SK-N-SH (cell line): ENCODE results near the gene SF3A2. TPM values are rescaled to one million over a fixed set of nuclear protein-coding genes. Genes with fewer than 3 reads are reported as not detected.

Source experiments
- CTCF ChIA-PET: fragments of 300-600, 350-600 bp; formaldehyde crosslinking; extraction: SDS; loops from one replicate; lab custom pipeline; 2021; lab: Yijun Ruan, JAX
- POLR2A ChIA-PET: fragments of 350-600 bp; sonication (Branson Sonifier 250); formaldehyde crosslinking; extraction: SDS; loops from one replicate; lab custom pipeline; 2020; ENCODE audit warnings: antibody characterized with exemption, inconsistent platforms; lab: Yijun Ruan, JAX
- DNase-seq: peaks from one replicate; pipeline ENCODE4 v3.0.0; 2012
- H2AFZ ChIP-seq: fragments of 200-600 bp; sonication (generic); 2 replicates; pipeline ENCODE4 v1.8.1; 2016; ENCODE audit warnings: antibody characterized with exemption, mild to moderate bottlenecking, low read depth
- H3F3A ChIP-seq: fragments of 200-600 bp; sonication (generic); replicated peaks from 2 replicates; pipeline ENCODE3; 2016; ENCODE audit warnings: antibody characterized with exemption, mild to moderate bottlenecking; ENCODE audit not compliant: insufficient read depth
- H3K27ac ChIP-seq, 2 experiments: fragments of 200-500 bp in 1 of 2; fragments of 200-600 bp in 1 of 2; sonication (Bioruptor generic) in 1 of 2; sonication (generic), shearing (Covaris generic) in 1 of 2; 2 replicates each; pipeline versions ENCODE4 v1.5.1 to v1.6.1; 2014 to 2016; ENCODE audit warnings: low read depth in 2 of 2, inconsistent platforms in 1 of 2, low read length in 1 of 2, mild to moderate bottlenecking in 1 of 2, mixed read lengths in 1 of 2
- H3K27me3 ChIP-seq: fragments of 200-600 bp; sonication (generic), shearing (Covaris generic); 2 replicates; pipeline ENCODE4 v1.6.1; 2016; ENCODE audit warnings: mixed run types; ENCODE audit not compliant: insufficient read depth
- H3K36me3 ChIP-seq, 2 experiments: fragments of 200-500 bp in 1 of 2; fragments of 200-600 bp in 1 of 2; sonication (Bioruptor generic) in 1 of 2; sonication (generic) in 1 of 2; replicated peaks in 1 of 2; 2 replicates each; pipeline versions ENCODE3 to v1.5.1; 2014 to 2016; ENCODE audit warnings: low read length in 1 of 2, mild to moderate bottlenecking in 1 of 2; ENCODE audit not compliant: insufficient read depth in 2 of 2, control insufficient read depth in 1 of 2
- H3K4me1 ChIP-seq, 2 experiments: fragments of 200-500 bp in 1 of 2; fragments of 200-600 bp in 1 of 2; sonication (Bioruptor generic) in 1 of 2; sonication (generic), shearing (Covaris generic) in 1 of 2; 2 replicates each; pipeline versions ENCODE4 v1.5.1 to v1.6.1; 2014 to 2016; ENCODE audit warnings: low read depth in 1 of 2, low read length in 1 of 2, mixed run types in 1 of 2; ENCODE audit not compliant: insufficient read depth in 2 of 2, control insufficient read depth in 1 of 2
- H3K4me2 ChIP-seq: fragments of 200-600 bp; sonication (generic), shearing (Covaris generic); 2 replicates; pipeline ENCODE4 v1.6.1; 2017; ENCODE audit warnings: mixed run types
- H3K4me3 ChIP-seq, 2 experiments: fragments of 200-500 bp in 1 of 2; fragments of 200-600 bp in 1 of 2; sonication (Bioruptor generic) in 1 of 2; sonication (generic), shearing (Covaris generic) in 1 of 2; 2 replicates each; pipeline versions ENCODE4 v1.5.1 to v1.8.1; 2014 to 2016; ENCODE audit warnings: low read depth in 2 of 2, inconsistent platforms in 1 of 2, low read length in 1 of 2, mild to moderate bottlenecking in 1 of 2, mixed read lengths in 1 of 2, moderate library complexity in 1 of 2
- H3K79me2 ChIP-seq: fragments of 200-600 bp; sonication (generic); 2 replicates; pipeline ENCODE4 v1.8.1; 2017; ENCODE audit warnings: mild to moderate bottlenecking; ENCODE audit not compliant: insufficient read depth
- H3K9ac ChIP-seq: fragments of 200-600 bp; sonication (generic); 2 replicates; pipeline ENCODE4 v1.6.1; 2017; ENCODE audit warnings: mixed run types
- H3K9me2 ChIP-seq: fragments of 200-600 bp; sonication (generic); 2 replicates; pipeline ENCODE4 v1.6.1; 2017; ENCODE audit warnings: mixed run types
- H3K9me3 ChIP-seq: fragments of 200-600 bp; sonication (generic); 2 replicates; pipeline ENCODE4 v1.6.1; 2017; ENCODE audit warnings: mixed run types, mild to moderate bottlenecking, moderate library complexity
- H4K20me1 ChIP-seq: fragments of 200-600 bp; sonication (generic); 2 replicates; pipeline ENCODE4 v1.6.1; 2017; ENCODE audit warnings: mild to moderate bottlenecking, mixed run types; ENCODE audit not compliant: insufficient read depth
- CHD2 ChIP-seq: fragments of 150-350 bp; IDR thresholded peaks from 2 replicates; pipeline ENCODE4 v1.6.1; 2018; ENCODE audit warnings: low read length; ENCODE audit not compliant: partially characterized antibody
- EP300 ChIP-seq, 2 experiments: IDR thresholded peaks; 2 replicates each; pipeline versions ENCODE4 v1.4.0 to v1.6.1; 2012; ENCODE audit warnings: borderline replicate concordance in 1 of 2, low read depth in 1 of 2, low read length in 1 of 2
- FOXM1 ChIP-seq: IDR thresholded peaks from 2 replicates; pipeline ENCODE4 v1.4.0; 2012; ENCODE audit warnings: low read depth, mild to moderate bottlenecking
- MXI1 ChIP-seq: IDR thresholded peaks from 2 replicates; pipeline ENCODE4 v1.6.1; 2012; ENCODE audit warnings: mild to moderate bottlenecking, low read depth, low read length, improper control_type of control experiment
- NRF1 ChIP-seq: IDR thresholded peaks from 2 replicates; pipeline ENCODE4 v1.6.1; 2012; ENCODE audit warnings: low read depth, mild to moderate bottlenecking, low read length
- POLR2AphosphoS5 ChIP-seq: IDR thresholded peaks from 2 replicates; pipeline ENCODE4 v1.6.1; 2012; ENCODE audit warnings: low read depth, low read length
- RFX5 ChIP-seq: IDR thresholded peaks from 2 replicates; pipeline ENCODE4 v1.6.1; 2012; ENCODE audit warnings: mild to moderate bottlenecking, improper control_type of control experiment, low read length
- SIN3A ChIP-seq: IDR thresholded peaks from 2 replicates; pipeline ENCODE4 v1.6.1; 2012; ENCODE audit warnings: low read depth, mild to moderate bottlenecking, low read length, moderate library complexity, borderline replicate concordance
- WGBS: methylation state at CpG from one replicate; pipeline ENCODE4 v1.1.6; 2017; ENCODE audit warnings: low lambda C conversion rate; 5-methylcytosine and 5-hydroxymethylcytosine counted together
- polyA plus RNA-seq, 3 experiments: library from polyadenylated mRNA; depleted of rRNA; stranded (reverse); fragments of >200 nt; gene quantifications; 2 replicates each; pipeline ENCODE4 v1.2.3, GENCODE V29; 2012
- TF ChIP-seq, protein P1 (sequence below): fragments of 200-600 bp; sonication (generic); IDR thresholded peaks from 2 replicates; pipeline ENCODE4 v1.6.1; 2017; ENCODE audit warnings: antibody characterized with exemption, mild to moderate bottlenecking, moderate library complexity
- TF ChIP-seq, protein P2 (sequence below): IDR thresholded peaks from 2 replicates; pipeline ENCODE4 v1.4.0; 2012; ENCODE audit warnings: low read depth, borderline replicate concordance
- TF ChIP-seq, protein P3 (sequence below): IDR thresholded peaks from 2 replicates; pipeline ENCODE4 v1.4.0; 2012; ENCODE audit warnings: low read depth, borderline replicate concordance
- TF ChIP-seq, protein P4 (sequence below): IDR thresholded peaks from 2 replicates; pipeline ENCODE4 v1.6.1; 2012; ENCODE audit warnings: mild to moderate bottlenecking, low read depth, low read length, moderate library complexity
- TF ChIP-seq, protein P5 (sequence below): fragments of 150-350 bp; IDR thresholded peaks from 2 replicates; pipeline ENCODE4 v1.6.1; 2016; ENCODE audit warnings: mild to moderate bottlenecking, low read depth, low read length

SF3A2 gene
- polyA plus RNA-seq, 1 of the 3 experiments (the other 2 are of a cell fraction): 55.8 TPM

DNA sequence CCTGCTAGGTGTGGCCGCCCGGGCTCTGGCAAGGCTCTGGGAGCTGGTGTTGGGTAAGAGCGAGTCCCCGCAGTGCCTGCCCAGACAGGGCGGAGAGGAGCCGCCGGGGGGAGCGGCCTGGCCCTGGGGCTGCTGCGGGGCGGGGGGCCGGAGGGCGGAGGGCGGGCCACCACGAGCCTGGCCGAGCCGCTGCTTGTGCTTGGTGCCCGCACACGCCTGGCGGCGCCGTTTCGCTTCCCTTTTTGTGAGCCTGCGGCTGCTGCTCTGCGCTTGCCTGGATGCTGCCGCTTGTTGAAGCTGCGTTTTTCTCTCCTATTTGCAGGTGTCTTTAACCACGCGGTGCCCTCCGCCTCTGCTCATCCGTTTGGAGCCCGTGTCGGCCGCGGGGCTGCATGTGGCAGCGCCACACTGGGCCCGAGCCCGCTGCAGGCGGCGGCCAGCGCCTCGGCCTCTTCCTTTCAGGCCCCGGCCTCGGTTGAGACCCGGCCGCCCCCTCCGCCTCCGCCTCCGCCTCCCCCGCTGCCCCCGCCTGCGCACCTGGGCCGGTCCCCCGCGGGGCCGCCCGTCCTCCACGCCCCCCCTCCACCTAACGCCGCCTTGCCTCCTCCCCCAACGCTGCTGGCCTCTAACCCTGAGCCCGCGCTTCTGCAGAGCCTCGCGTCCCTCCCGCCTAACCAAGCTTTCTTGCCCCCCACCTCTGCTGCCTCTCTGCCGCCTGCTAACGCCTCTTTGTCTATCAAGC is 9.0 kb upstream of the SF3A2 start:
- ChIA-PET CTCF (interaction anchor here (1.2 to 2.3 kb wide), 4 partner anchors 10 to 88 kb away, joined by 3 to 6 read pairs (median 5); no protein-coding TSS in a partner anchor), POLR2A (no interaction called here)
- Histone ChIP-seq H3K27ac (no peak overlapping the region), H3K4me2 (no peak overlapping the region), H3K9ac (no peak overlapping the region), H3K4me3 (no peak overlapping the region), H3K4me1 (peaks cover 0 to 14% of the 10 kb centered on the region in 2 experiments; a peak in 1 of 4 replicates), H2AFZ (no peak overlapping the region), H4K20me1 (0 out of 2 replicates have a peak, but pooled peaks cover 4% of the 10 kb centered on the region), H3K79me2 (peaks cover 9% of the 10 kb centered on the region; the same call in 1 of the 2 replicates), H3K9me2 (no peaks in the 10 kb centered on the region), H3F3A (peaks cover 21% of the 10 kb centered on the region), H3K9me3 (no peaks in the 10 kb centered on the region), H3K36me3 (peaks cover 8 to 58% of the 10 kb centered on the region in 2 experiments), H3K27me3 (no peaks in the 10 kb centered on the region)
- TF ChIP-seq MXI1: no peak
- no peak for TF ChIP-seq POLR2AphosphoS5
- TF ChIP-seq, protein P1, sequence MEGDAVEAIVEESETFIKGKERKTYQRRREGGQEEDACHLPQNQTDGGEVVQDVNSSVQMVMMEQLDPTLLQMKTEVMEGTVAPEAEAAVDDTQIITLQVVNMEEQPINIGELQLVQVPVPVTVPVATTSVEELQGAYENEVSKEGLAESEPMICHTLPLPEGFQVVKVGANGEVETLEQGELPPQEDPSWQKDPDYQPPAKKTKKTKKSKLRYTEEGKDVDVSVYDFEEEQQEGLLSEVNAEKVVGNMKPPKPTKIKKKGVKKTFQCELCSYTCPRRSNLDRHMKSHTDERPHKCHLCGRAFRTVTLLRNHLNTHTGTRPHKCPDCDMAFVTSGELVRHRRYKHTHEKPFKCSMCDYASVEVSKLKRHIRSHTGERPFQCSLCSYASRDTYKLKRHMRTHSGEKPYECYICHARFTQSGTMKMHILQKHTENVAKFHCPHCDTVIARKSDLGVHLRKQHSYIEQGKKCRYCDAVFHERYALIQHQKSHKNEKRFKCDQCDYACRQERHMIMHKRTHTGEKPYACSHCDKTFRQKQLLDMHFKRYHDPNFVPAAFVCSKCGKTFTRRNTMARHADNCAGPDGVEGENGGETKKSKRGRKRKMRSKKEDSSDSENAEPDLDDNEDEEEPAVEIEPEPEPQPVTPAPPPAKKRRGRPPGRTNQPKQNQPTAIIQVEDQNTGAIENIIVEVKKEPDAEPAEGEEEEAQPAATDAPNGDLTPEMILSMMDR: no peak
- TF ChIP-seq, protein P2, sequence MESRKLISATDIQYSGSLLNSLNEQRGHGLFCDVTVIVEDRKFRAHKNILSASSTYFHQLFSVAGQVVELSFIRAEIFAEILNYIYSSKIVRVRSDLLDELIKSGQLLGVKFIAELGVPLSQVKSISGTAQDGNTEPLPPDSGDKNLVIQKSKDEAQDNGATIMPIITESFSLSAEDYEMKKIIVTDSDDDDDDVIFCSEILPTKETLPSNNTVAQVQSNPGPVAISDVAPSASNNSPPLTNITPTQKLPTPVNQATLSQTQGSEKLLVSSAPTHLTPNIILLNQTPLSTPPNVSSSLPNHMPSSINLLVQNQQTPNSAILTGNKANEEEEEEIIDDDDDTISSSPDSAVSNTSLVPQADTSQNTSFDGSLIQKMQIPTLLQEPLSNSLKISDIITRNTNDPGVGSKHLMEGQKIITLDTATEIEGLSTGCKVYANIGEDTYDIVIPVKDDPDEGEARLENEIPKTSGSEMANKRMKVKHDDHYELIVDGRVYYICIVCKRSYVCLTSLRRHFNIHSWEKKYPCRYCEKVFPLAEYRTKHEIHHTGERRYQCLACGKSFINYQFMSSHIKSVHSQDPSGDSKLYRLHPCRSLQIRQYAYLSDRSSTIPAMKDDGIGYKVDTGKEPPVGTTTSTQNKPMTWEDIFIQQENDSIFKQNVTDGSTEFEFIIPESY: no peak
- TF ChIP-seq CHD2: no peak
- no peak for TF ChIP-seq NRF1
- TF ChIP-seq RFX5: no peak
- TF ChIP-seq EP300 (IDR thresholded peaks at IDR 0.05; ENCODE audit: borderline replicate concordance in 1 of 2, low read depth in 1 of 2, low read length in 1 of 2): no peak
- WGBS: 95% methylated on average over 52 of the region's 67 CpGs
- DNase-seq: no peak

DNA sequence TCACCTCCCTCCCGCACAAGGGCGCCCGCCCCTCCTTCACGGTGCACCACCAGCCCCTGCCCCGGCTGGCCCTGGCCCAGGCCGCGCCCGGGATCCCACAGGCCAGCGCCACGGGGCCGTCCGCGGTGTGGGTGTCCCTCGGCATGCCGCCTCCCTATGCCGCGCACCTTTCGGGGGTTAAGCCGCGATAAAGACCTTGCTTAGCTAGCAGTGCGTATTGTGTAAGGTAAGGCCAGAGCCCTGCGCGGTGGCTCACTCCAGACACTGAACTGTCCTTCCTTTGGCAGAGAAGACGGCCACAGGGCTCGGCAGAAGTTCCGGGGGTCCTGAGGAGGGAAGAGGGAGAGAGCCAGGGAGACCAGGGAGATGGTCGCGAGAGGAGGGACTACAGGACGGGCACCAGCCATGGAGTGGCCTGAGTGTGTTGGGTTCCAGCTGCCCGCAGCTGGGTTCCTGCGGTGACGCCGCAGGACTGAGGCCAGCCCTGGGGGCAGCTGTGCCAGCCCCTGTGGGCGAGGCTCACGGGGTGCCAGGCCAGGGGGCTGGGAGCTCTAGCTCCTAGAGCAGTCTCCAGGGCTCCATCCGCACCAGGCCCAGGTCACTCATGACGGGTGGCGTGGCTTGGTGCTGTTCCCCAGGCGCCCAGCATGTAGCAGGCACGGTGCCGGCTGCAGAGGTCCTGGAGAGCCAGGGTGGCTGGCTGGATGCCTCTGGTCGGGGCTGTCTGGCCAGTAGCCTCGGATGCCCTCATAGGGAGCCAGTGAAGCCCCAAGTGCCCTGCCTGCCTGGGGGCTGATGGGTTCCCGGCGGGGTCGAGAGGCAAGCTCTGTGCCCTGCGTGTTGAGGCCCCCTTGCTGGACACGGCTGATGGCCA is 8.2 kb upstream of the SF3A2 start:
- Histone ChIP-seq H3K27ac (no peak overlapping the region; a peak in 1 of 4 replicates), H3K9me2 (no peaks in the 10 kb centered on the region), H3K79me2 (peaks cover 17% of the 10 kb centered on the region), H3K27me3 (no peaks in the 10 kb centered on the region), H4K20me1 (0 out of 2 replicates have a peak, but pooled peaks cover 8% of the 10 kb centered on the region), H3F3A (peaks cover 21% of the 10 kb centered on the region), H3K4me3 (no peak overlapping the region), H3K4me1 (peaks cover 0 to 20% of the 10 kb centered on the region in 2 experiments; a peak in 1 of 4 replicates), H3K4me2 (no peak overlapping the region), H3K9me3 (no peaks in the 10 kb centered on the region), H2AFZ (no peak overlapping the region), H3K9ac (no peak overlapping the region), H3K36me3 (peaks cover 8 to 56% of the 10 kb centered on the region in 2 experiments)
- WGBS: 96% methylated on average over 27 of the region's 48 CpGs
- POLR2A ChIA-PET: no interaction called here
- DNase-seq: no peak
- CTCF ChIA-PET: interaction anchor here (2.3 to 8.1 kb wide), 2 partner anchors 72 to 88 kb away, joined by 6 to 107 read pairs; no protein-coding TSS in a partner anchor
- TF ChIP-seq FOXM1 (no peak), RFX5 (no peak), SIN3A (no peak)
- TF ChIP-seq, protein P3, sequence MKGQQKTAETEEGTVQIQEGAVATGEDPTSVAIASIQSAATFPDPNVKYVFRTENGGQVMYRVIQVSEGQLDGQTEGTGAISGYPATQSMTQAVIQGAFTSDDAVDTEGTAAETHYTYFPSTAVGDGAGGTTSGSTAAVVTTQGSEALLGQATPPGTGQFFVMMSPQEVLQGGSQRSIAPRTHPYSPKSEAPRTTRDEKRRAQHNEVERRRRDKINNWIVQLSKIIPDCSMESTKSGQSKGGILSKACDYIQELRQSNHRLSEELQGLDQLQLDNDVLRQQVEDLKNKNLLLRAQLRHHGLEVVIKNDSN: no peak
- TF ChIP-seq, protein P4, sequence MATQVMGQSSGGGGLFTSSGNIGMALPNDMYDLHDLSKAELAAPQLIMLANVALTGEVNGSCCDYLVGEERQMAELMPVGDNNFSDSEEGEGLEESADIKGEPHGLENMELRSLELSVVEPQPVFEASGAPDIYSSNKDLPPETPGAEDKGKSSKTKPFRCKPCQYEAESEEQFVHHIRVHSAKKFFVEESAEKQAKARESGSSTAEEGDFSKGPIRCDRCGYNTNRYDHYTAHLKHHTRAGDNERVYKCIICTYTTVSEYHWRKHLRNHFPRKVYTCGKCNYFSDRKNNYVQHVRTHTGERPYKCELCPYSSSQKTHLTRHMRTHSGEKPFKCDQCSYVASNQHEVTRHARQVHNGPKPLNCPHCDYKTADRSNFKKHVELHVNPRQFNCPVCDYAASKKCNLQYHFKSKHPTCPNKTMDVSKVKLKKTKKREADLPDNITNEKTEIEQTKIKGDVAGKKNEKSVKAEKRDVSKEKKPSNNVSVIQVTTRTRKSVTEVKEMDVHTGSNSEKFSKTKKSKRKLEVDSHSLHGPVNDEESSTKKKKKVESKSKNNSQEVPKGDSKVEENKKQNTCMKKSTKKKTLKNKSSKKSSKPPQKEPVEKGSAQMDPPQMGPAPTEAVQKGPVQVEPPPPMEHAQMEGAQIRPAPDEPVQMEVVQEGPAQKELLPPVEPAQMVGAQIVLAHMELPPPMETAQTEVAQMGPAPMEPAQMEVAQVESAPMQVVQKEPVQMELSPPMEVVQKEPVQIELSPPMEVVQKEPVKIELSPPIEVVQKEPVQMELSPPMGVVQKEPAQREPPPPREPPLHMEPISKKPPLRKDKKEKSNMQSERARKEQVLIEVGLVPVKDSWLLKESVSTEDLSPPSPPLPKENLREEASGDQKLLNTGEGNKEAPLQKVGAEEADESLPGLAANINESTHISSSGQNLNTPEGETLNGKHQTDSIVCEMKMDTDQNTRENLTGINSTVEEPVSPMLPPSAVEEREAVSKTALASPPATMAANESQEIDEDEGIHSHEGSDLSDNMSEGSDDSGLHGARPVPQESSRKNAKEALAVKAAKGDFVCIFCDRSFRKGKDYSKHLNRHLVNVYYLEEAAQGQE: no peak
- TF ChIP-seq, protein P5, sequence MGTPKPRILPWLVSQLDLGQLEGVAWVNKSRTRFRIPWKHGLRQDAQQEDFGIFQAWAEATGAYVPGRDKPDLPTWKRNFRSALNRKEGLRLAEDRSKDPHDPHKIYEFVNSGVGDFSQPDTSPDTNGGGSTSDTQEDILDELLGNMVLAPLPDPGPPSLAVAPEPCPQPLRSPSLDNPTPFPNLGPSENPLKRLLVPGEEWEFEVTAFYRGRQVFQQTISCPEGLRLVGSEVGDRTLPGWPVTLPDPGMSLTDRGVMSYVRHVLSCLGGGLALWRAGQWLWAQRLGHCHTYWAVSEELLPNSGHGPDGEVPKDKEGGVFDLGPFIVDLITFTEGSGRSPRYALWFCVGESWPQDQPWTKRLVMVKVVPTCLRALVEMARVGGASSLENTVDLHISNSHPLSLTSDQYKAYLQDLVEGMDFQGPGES: no peak
